Measurements from ENCODE around the gene PSMG4.

PSMG4 gene

GRCh38 chr6:3258720-3259490 is at the start of gene PSMG4:
Gene PSMG4, plus strand, starts transcription at chr6:3258947. Its CDS starts 76 bp downstream, at chr6:3259023.
- DNase-seq (ENCODE audit: low spot score) = peak; percentile 100

DNA sequence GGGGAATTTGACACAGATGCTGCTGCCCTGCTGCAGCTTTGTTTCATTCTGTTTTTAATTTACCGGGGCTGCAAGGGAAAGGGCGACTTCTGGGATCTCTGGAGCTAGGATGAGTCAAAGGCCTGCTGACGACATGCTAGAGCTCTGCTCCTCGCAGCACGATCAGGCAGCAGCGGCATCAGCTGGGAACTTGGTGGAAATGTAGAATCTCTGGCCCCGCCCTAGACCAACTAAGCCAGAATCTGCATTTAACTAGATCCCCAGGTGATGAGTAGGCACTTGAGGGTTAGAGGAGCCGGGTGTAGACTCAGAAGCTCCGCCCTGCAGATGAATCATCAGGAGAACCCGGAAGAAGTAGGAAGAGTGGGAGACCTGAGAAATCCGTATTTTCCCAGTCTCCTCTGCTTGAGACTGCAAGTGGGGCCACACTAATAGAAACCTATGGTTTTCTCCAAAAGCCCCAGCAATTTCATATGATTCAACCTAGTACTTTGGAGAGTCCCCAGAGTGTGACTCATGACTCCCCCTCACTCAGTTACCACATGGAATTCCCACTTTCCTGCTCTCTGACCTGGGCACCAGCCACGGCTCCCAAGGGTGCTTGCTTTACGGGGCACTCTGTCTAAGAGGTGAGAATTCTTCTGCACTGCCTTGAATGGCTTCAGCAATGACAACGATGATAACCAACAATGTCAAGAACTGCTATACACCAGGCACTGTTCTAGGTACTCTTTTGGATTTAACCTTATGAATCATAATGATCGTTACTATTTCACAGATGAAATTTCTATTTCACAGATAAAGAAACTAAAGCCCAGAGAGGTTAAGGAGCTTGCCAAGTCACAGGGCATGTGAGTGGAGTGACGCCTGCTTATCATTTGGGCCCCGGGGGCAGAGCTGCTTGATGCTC is 49.4 kb upstream of the PSMG4 start:
- DNase-seq (ENCODE audit: low spot score) = no peak

DNA sequence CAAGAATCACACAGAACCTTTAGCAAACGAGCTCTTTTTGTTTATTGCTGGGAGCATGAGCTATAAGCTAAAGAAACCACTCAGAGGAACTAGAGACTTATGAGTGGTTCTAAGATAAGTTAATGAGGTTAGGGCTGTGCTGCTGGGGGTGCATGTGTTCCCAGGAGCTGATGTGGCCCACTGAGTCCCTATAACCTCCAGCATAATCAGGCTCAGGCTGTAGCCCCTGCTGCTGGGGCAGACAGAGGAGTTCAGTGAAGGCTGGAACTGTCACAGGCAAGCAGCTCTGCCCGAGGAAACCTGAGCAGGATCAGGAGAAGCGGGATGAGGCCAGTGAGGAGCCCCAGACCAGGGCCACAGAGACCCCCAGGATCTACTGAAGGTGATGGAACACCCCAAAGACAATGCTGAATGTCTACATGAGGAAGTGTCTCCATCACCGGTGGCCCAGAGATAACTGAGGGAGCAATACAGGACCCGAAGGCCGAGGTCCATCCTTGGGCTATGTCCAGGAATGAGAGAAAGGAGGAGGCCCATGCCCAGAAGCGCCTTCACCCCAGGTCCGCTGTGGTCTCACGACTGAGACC is 48.6 kb upstream of the PSMG4 start:
- no peak for DNase-seq (ENCODE audit: low spot score)

DNA sequence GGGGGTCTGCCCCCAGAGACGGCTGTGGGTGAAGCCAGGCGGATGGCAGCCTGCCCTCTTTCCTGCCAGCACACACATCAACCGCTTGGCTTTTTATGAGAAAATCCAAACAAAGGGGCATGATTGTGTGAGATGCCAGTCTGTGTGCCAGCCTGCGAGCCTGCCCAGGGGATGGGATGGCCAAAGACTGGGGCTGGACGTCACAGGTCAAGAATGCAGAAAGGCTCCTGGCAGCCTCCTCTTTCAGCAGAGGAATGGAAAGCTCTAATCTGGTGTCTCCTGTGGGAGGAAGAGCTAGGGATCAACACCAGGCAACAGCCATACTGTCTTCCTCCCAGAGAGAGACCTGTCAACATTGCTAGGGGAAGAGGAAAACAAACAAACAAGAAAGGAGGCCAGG is 47.1 kb upstream of the PSMG4 start:
- no peak for DNase-seq (ENCODE audit: low spot score)

GRCh38 chr6:3212261-3212660 is 46.5 kb upstream of the PSMG4 start:
- DNase-seq (ENCODE audit: low spot score) = no peak

DNA sequence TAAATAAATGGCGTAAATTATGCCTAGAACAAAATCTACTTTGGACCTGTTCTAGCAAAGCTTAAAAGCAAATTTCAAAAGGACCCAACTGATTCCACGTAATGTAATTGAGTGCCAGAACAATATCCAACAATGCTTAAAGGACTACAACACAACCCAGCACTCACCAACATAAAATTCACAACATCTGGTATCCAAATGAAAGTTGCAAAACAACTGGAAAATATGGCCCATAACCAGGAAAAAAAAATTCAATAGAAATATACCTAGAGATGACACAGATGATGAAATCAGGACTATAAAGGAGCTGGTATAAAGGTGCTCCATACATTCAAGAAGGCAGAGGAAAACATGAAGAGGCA is 45.4 kb upstream of the PSMG4 start:
- no peak for DNase-seq (ENCODE audit: low spot score)

- no peak for DNase-seq (ENCODE audit: low spot score)
Measured at GRCh38 chr6:3214898-3215297, 43.8 kb upstream of the PSMG4 start.

GRCh38 chr6:3217286-3217685 is 41.5 kb upstream of the PSMG4 start:
- no peak for DNase-seq (ENCODE audit: low spot score)

DNA sequence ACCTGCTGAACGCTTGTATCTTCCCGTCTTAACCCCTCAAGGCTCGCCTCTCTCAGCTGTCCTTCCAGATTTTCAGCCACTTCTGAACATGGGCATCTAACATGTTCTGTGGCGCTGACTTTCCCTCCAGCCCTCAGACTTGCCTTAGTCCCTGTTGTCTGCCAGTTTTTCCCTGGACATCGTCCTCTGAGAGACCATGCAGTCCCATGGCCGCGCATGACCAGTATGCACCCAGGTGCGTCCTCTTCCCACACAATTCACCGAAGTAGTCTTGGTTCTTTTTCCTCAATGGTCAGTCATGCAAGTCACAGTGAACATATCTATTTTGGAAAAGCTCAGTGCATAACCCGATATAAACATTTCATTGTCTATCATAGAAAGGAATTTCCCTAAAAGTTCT is 40.5 kb upstream of the PSMG4 start:
- no peak for DNase-seq (ENCODE audit: low spot score)

- no peak for DNase-seq (ENCODE audit: low spot score)
Measured at GRCh38 chr6:3220366-3220765, 38.4 kb upstream of the PSMG4 start.

DNA sequence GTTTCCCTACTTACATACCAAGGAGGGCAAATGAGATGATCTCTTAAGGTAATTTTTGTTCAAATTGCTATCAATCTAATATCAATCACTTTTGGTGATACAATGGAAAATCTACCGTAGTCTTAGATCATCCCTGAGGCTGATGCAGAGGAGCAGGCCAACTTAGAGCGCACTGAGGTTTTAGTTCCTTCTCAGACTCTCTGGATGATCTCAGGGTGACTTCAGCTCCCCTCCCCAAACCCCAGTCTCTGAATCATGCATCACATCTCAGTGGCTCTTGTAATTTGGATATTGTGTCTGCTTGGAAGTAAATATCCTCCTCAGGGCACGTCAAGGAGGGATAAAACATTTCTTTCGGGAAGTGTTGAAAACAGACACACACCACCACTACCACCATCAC is 37.2 kb upstream of the PSMG4 start:
- DNase-seq (ENCODE audit: low spot score) = no peak

GRCh38 chr6:3222506-3223038 is 36.2 kb upstream of the PSMG4 start:
- no peak for DNase-seq (ENCODE audit: low spot score)

GRCh38 chr6:3226042-3226441 is 32.7 kb upstream of the PSMG4 start:
- DNase-seq (ENCODE audit: low spot score) = no peak

DNA sequence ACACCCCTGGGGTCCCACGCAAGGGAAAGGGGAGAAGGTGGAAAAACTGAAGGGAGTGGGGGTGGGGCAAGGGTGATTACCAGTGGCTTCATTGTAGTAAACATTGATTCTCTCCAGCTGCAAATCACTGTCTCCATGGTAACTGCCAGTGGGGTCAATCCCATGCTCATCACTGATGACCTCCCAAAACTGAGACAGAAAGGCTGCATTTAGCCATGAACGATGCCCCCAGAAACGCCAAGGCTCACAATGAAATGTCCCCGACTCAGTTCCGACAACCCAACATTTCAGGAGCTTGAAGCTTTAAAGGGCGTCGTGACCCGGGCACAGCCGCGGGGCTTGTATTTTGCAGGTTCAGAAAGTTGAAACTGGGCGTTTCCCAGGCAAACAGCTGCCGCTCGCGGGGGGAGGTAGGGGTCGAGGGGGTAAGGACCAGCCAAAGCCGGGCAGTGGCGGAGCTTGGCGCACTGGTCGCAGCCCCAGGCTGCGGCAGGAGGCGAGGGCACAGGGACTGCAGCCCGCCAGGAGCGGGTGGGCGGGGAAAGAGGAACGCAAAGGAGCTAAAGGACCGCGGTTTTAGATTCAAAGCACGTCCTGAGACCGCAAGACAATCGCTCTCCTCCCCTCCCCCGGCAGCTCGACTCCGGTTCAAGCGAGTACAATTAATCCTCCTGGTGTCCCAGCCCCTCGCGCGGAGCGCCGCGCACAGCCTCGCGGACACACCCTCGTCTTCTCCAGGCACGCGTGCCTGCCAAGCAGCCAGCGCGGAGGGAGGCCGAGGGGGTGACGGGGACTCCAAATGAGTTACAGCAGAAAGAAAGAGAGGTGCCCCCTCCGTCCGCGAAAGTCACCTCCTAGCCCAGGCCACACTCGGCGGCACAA is 32.0 kb upstream of the PSMG4 start:
- peak; percentile 87 for DNase-seq (ENCODE audit: low spot score)

DNA sequence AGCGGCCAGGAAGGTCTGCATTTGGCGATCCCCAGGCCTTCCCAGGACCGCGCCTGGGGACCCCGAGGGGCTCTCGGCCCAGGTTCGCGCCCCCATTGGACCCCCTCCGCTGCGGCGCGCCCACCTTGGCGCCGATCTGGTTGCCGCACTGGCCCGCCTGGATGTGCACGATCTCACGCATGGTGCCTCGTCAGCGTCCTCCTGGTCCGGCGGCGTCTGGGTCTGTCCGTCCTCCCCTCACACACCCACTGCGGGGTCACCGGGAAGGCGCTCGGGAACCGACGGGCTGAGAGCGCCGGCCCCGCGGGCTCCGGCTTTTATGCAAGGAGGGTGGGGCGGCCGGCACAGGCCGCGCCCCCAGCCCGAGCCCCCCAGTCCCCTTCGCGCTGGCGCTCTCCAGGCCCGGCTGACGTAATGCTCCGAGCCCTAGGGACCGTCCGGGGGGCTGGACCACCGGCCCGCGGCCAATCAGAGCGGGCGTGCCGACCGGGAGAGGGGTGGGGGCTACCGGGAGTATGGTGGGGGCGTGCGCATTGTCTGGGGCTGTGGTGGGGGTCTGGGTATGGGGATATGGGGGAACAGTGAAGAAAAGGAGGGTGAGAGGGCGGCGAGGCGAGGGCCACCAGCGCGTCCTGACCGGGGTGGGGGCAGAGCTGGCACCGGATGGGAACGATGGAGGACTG is 31.2 kb upstream of the PSMG4 start, which contains the start of gene TUBB2B:
Gene TUBB2B (minus strand): TSS at position 291 of the 683 bp plus-strand sequence. CDS start 110 bp downstream, at position 181.
- peak; percentile 100 for DNase-seq (ENCODE audit: low spot score)

DNA sequence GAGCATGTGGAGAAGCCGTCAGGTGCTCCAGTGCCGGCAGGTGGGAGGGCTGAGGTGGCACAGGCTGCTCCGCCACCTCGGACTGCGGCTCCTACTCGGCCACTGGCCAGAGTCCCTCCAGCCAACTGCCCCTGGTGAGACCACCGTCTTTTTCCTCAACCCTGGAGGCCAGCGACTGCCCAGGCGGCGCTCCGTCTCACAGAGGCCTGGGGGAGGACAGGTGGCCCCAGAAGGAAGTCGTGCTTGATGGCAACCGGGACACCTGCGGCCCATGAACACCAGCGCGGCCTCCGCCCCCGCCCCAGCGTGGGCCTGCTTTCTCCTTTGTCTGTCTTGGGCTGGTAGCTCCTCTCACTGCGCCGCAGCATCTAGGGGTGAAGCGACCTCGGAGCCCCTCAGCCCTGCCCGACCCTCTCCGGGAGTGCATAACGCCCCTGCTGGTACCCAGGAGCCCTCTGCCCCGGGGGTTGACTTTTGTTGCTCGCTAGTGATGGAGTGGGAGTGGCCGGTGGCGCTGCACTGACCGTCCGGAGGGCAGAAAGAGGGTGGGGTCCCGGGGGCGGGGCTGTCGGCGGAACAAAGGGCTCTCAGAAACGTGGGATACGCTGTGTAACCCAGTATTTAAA is 30.6 kb upstream of the PSMG4 start:
- DNase-seq (ENCODE audit: low spot score) = peak; percentile 69

DNA sequence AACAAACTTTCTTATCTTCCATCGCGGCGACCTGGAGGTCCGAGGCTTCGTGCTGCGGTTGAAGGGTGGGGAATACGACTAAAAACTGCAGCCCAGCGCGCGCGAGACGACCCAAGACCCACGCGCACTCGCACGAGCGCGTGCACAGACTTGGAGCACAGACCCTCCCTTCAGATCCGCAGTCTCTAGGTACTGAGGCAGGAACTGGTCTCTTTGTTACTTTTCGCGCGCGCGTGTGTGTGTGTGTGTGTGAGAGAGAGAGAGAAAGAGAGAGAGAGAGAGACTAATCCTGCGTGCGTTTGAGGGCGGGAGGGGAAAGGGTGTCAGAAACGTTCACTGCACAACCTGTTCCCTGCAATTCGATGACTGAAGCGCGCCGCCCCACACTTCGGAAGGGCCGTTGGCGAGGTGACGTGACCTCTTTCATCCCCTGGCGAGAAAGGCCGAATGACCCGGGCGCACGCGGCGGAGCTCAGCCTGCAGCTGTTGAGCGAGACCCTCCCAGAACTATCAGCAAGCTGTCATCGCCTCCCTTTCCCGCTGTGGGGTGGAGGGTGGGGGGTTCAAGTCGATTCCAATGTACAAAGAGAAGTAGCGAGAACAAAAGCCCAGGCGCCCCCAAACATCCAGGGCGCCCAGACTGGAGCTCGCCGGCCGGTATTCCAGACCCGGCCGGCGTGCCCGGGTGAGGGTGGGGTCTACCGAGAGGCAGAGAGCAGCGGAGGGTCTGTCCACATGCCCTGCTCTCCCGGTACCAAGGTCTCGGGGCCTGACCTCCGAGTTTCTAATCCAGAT is 29.8 kb upstream of the PSMG4 start:
- DNase-seq (ENCODE audit: low spot score) = no peak

DNA sequence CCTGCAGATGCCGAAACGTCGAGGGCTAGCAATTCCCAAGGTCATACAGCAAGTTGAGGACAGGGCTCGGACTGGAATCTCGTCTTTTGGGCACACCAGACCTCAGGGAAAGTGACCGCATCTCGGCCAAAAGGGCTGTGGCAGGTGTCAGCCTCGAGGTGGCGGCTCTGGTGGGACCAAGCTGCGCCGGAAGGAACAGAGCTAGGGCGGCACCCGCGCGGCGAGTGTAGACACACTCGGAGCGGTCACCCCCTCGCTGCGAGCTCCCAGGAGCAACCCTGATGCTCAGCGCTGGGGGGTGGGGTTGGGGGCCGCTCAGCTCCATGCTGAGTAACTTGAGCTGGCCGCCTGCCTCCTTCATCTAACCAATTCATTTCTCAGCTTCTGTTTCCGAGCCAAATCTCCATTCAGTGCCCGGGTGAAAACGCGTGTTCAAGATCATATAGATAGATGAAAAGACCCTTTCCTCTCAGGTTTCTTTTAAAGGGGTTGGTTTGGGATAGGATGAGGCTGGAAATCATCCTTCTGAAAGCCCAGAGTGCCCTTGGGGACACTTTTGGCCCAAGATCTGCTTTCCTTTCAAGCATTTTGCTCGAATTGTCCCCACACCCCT is 29.1 kb upstream of the PSMG4 start:
- DNase-seq (ENCODE audit: low spot score) = no peak

GRCh38 chr6:3230256-3230882 is 28.4 kb upstream of the PSMG4 start:
- DNase-seq (ENCODE audit: low spot score) = no peak
